Measurements from ENCODE around the gene SCCPDH. TPM values are rescaled to one million over a fixed set of nuclear protein-coding genes. Genes with fewer than 3 reads are reported as not detected.

Gene SCCPDH
- total RNA-seq, 2 donors from 2014 or later, result 25.1 to 28.9 TPM

GRCh38 chr1:246782120-246782900, 58.1 kb downstream of the SCCPDH start:
- Histone ChIP-seq H3K27me3 (ENCODE audit: control insufficient read depth, insufficient read depth, low read length, poor library complexity, severe bottlenecking) (no peaks in the 10 kb centered on the region), H3K36me3 (ENCODE audit: control insufficient read depth, insufficient read depth, low read length) (peaks cover 4% of the 10 kb centered on the region), H3K4me3 (ENCODE audit: low read length) (no peak overlapping the region), H3K27ac (ENCODE audit: low read depth, low read length) (no peak overlapping the region), H3K9ac (ENCODE audit: extremely low read depth, low read length, poor library complexity, severe bottlenecking) (no peak overlapping the region), H3K9me3 (ENCODE audit: control insufficient read depth, low read length) (no peaks in the 10 kb centered on the region), H3K4me1 (ENCODE audit: control insufficient read depth, insufficient read depth, low read length) (no peaks in the 10 kb centered on the region)
- H3K27ac Mint-ChIP-seq, result peak overlapping the region; percentile 61
- DNase-seq, result peak; percentile 44
- H3K36me3 Mint-ChIP-seq (ENCODE audit: low read depth), result peaks cover 26% of the 10 kb centered on the region
- H3K4me3 Mint-ChIP-seq, result no peak overlapping the region
- 91 to 96% methylated on average over 12 to 16 of the region's 16 CpGs for WGBS, 2 experiments (ENCODE audit: insufficient coverage in 1 of 2, insufficient read length in 1 of 2)
- no peak for TF ChIP-seq CTCF (conservative IDR thresholded peaks at IDR 0.05)
- no peaks in the 10 kb centered on the region for H3K4me1 Mint-ChIP-seq
- H3K9me3 Mint-ChIP-seq, result peaks cover 2% of the 10 kb centered on the region
- no peaks in the 10 kb centered on the region for H3K27me3 Mint-ChIP-seq (ENCODE audit: insufficient read depth)

GRCh38 chr1:246784621-246785493, 60.6 kb downstream of the SCCPDH start:
- H3K9ac ChIP-seq (ENCODE audit: extremely low read depth, low read length, poor library complexity, severe bottlenecking), result no peak overlapping the region
- no peak overlapping the region for H3K27ac Mint-ChIP-seq

More at GRCh38 chr1:246784621-246785493, 60.6 kb downstream of the SCCPDH start:
- peak overlapping the region; percentile 10 for H3K27ac ChIP-seq (ENCODE audit: low read depth, low read length)
- no peaks in the 10 kb centered on the region for H3K27me3 ChIP-seq (ENCODE audit: control insufficient read depth, insufficient read depth, low read length, poor library complexity, severe bottlenecking)
- peak; percentile 47 for DNase-seq
- no peak overlapping the region for H3K4me3 Mint-ChIP-seq
- H3K9me3 ChIP-seq (ENCODE audit: control insufficient read depth, low read length), result no peaks in the 10 kb centered on the region
- H3K27me3 Mint-ChIP-seq (ENCODE audit: insufficient read depth), result no peaks in the 10 kb centered on the region
- H3K9me3 Mint-ChIP-seq, result peaks cover 2% of the 10 kb centered on the region
- no peak overlapping the region for H3K4me3 ChIP-seq (ENCODE audit: low read length)
- peaks cover 7% of the 10 kb centered on the region for H3K4me1 Mint-ChIP-seq
- peaks cover 22% of the 10 kb centered on the region for H3K36me3 Mint-ChIP-seq (ENCODE audit: low read depth)
- H3K36me3 ChIP-seq (ENCODE audit: control insufficient read depth, insufficient read depth, low read length), result no peaks in the 10 kb centered on the region
- TF ChIP-seq CTCF (conservative IDR thresholded peaks at IDR 0.05), result no peak
- no peaks in the 10 kb centered on the region for H3K4me1 ChIP-seq (ENCODE audit: control insufficient read depth, insufficient read depth, low read length)
- WGBS, 2 experiments (ENCODE audit: insufficient coverage in 1 of 2, insufficient read length in 1 of 2), result 89 to 92% methylated on average over 9 to 19 of the region's 19 CpGs

Measured in endodermal cell (in vitro differentiated cells).